SK-N-SH treated with all-trans-retinoic acid at 6 μM for 48 hours (cell line): ENCODE data around the gene LRRC25.

Source experiments
- ARNTL ChIP-seq: fragments of 450-650 bp; formaldehyde crosslinking; IDR thresholded peaks from 2 replicates; pipeline ENCODE4 v1.5.0; 2020; ENCODE audit warnings: low read depth, mild to moderate bottlenecking, moderate library complexity, borderline replicate concordance
- SNAI2 ChIP-seq: fragments of 250-450 bp; sonication (Bioruptor Pico); IDR thresholded peaks from 2 replicates; pipeline ENCODE4 v1.5.0; 2020; ENCODE audit warnings: mild to moderate bottlenecking, moderate library complexity
- ZFP30 ChIP-seq: fragments of 450-650 bp; formaldehyde crosslinking; IDR thresholded peaks from 2 replicates; pipeline ENCODE4 v1.5.0; 2022; ENCODE audit warnings: mild to moderate bottlenecking, moderate library complexity

- TF ChIP-seq ZFP30 (no peak), SNAI2 (no peak), ARNTL (CRISPR knock-in tag) (no peak)
Observed at GRCh38 chr19:18425515-18426415, 28.3 kb upstream of the LRRC25 start.
